IgD-negative memory B cell (primary cell): ENCODE data around the gene AP2S1. TPM values are rescaled to one million over a fixed set of nuclear protein-coding genes. Genes with fewer than 3 reads are reported as not detected.
"Not testable (repeated sequence)": the region's sequence is repeated elsewhere in the genome, so short reads cannot be mapped to it uniquely, and the experiment has no call there.

Experiments used
- H3K27ac Mint-ChIP-seq, 3 donors: one replicate each; pipeline ENCODE4 v1.8.0; 2020 to 2022; ENCODE audit warnings: mild to moderate bottlenecking in 3 of 3, mixed read lengths in 3 of 3, moderate library complexity in 1 of 3
- H3K27me3 Mint-ChIP-seq: one replicate; pipeline ENCODE4 v1.8.0; 2021; ENCODE audit warnings: mixed read lengths
- H3K36me3 Mint-ChIP-seq: one replicate; pipeline ENCODE4 v1.8.0; 2020; ENCODE audit warnings: mild to moderate bottlenecking, mixed read lengths
- H3K4me1 Mint-ChIP-seq, 3 donors: one replicate each; pipeline ENCODE4 v1.8.0; 2020 to 2022; ENCODE audit warnings: mixed read lengths in 3 of 3, mild to moderate bottlenecking in 1 of 3
- H3K4me3 Mint-ChIP-seq, 4 donors: one replicate each; pipeline ENCODE4 v1.8.0; 2020 to 2022; ENCODE audit warnings: mild to moderate bottlenecking in 4 of 4, mixed read lengths in 4 of 4, moderate library complexity in 3 of 4
- H3K9me3 Mint-ChIP-seq, 3 donors: one replicate each; pipeline ENCODE4 v1.8.0; 2020 to 2021; ENCODE audit warnings: mixed read lengths in 3 of 3, mild to moderate bottlenecking in 1 of 3
- polyA plus RNA-seq: library from polyadenylated mRNA; unstranded; fragments of 300-500 nt; fragmentation: Illumina TruSeq; gene quantifications from one replicate; pipeline ENCODE4 v1.2.3, GENCODE V29; 2021

AP2S1 gene
- polyA plus RNA-seq, 1 donor from 2014 or later: 76.8 TPM

- H3K27ac Mint-ChIP-seq: peak overlapping the region; percentile 89 to 93 (median 90)
- peaks cover 17 to 23% (median 21%) of the 10 kb centered on the region in 3 donors for H3K4me1 Mint-ChIP-seq
- H3K9me3 Mint-ChIP-seq: no peaks in the 10 kb centered on the region
- H3K36me3 Mint-ChIP-seq: no peaks in the 10 kb centered on the region
- H3K27me3 Mint-ChIP-seq: peaks cover 1% of the 10 kb centered on the region
- H3K4me3 Mint-ChIP-seq: peak overlapping the region; percentile 87 to 98 (median 94)
Observed at GRCh38 chr19:46860125-46860845, 9.6 kb upstream of the AP2S1 start.

GRCh38 chr19:46859637-46860124, 9.0 kb upstream of the AP2S1 start:
- no peaks in the 10 kb centered on the region for H3K9me3 Mint-ChIP-seq

GRCh38 chr19:46856062-46857022, 5.7 kb upstream of the AP2S1 start:
- Mint-ChIP-seq H3K36me3 (no peaks in the 10 kb centered on the region), H3K27ac (peak overlapping the region; percentile 74 to 86 (median 80))

More at GRCh38 chr19:46859637-46860124, 9.0 kb upstream of the AP2S1 start:
- H3K36me3 Mint-ChIP-seq: no peaks in the 10 kb centered on the region
- peaks cover 1% of the 10 kb centered on the region for H3K27me3 Mint-ChIP-seq
- peak overlapping the region; percentile 87 to 98 (median 94) for H3K4me3 Mint-ChIP-seq
- peaks cover 14 to 16% (median 15%) of the 10 kb centered on the region in 3 donors for H3K4me1 Mint-ChIP-seq
- peak overlapping the region; percentile 89 to 93 (median 90) for H3K27ac Mint-ChIP-seq

GRCh38 chr19:46854698-46855097, 4.1 kb upstream of the AP2S1 start:
- not testable (repeated sequence) for H3K27ac Mint-ChIP-seq, H3K9me3 Mint-ChIP-seq, H3K27me3 Mint-ChIP-seq, H3K36me3 Mint-ChIP-seq, H3K4me3 Mint-ChIP-seq
- peaks cover 15 to 20% (median 17%) of the 10 kb centered on the region in 3 donors for H3K4me1 Mint-ChIP-seq

More at GRCh38 chr19:46856062-46857022, 5.7 kb upstream of the AP2S1 start:
- H3K4me3 Mint-ChIP-seq: peak overlapping the region; percentile 69 to 88 (median 80)
- peaks cover 1% of the 10 kb centered on the region for H3K27me3 Mint-ChIP-seq
- peaks cover 12 to 14% (median 14%) of the 10 kb centered on the region in 3 donors for H3K4me1 Mint-ChIP-seq
- no peaks in the 10 kb centered on the region for H3K9me3 Mint-ChIP-seq

GRCh38 chr19:46852830-46853229, 2.2 kb upstream of the AP2S1 start:
- Mint-ChIP-seq H3K36me3 (no peaks in the 10 kb centered on the region), H3K4me3 (peak overlapping the region in 2 of 4 donors; percentile 36 to 37), H3K9me3 (no peaks in the 10 kb centered on the region), H3K27me3 (peaks cover 1% of the 10 kb centered on the region), H3K27ac (peak overlapping the region in 1 of 3 donors; percentile 50), H3K4me1 (peaks cover 15 to 20% (median 20%) of the 10 kb centered on the region in 3 donors)

GRCh38 chr19:46849610-46850009, 1.0 kb downstream of the AP2S1 start:
- H3K9me3 Mint-ChIP-seq: no peaks in the 10 kb centered on the region

GRCh38 chr19:46848389-46848788, 2.3 kb downstream of the AP2S1 start:
- Mint-ChIP-seq H3K27ac (peak overlapping the region in 1 of 3 donors; percentile 35), H3K4me1 (peaks cover 18 to 25% (median 22%) of the 10 kb centered on the region in 3 donors), H3K27me3 (no peaks in the 10 kb centered on the region), H3K4me3 (peak overlapping the region in 2 of 4 donors; percentile 28 to 73), H3K36me3 (peaks cover 4% of the 10 kb centered on the region), H3K9me3 (no peaks in the 10 kb centered on the region)

More at GRCh38 chr19:46849610-46850009, 1.0 kb downstream of the AP2S1 start:
- H3K36me3 Mint-ChIP-seq: no peaks in the 10 kb centered on the region
- H3K4me1 Mint-ChIP-seq: peaks cover 16 to 25% (median 22%) of the 10 kb centered on the region in 3 donors
- H3K27me3 Mint-ChIP-seq: no peaks in the 10 kb centered on the region
- peak overlapping the region; percentile 82 to 97 (median 90) for H3K4me3 Mint-ChIP-seq
- H3K27ac Mint-ChIP-seq: peak overlapping the region in 2 of 3 donors; percentile 28 to 67

GRCh38 chr19:46847528-46847927, 3.1 kb downstream of the AP2S1 start:
- Mint-ChIP-seq H3K27me3 (no peaks in the 10 kb centered on the region), H3K4me3 (peak overlapping the region in 3 of 4 donors; percentile 45 to 73 (median 69)), H3K4me1 (peaks cover 20 to 25% (median 22%) of the 10 kb centered on the region in 3 donors), H3K36me3 (peaks cover 6% of the 10 kb centered on the region), H3K9me3 (no peaks in the 10 kb centered on the region), H3K27ac (peak overlapping the region in 2 of 3 donors; percentile 35 to 92)

- Mint-ChIP-seq H3K4me1 (peaks cover 20 to 25% (median 22%) of the 10 kb centered on the region in 3 donors), H3K36me3 (peaks cover 6% of the 10 kb centered on the region), H3K27ac (peak overlapping the region in 2 of 3 donors; percentile 48 to 59), H3K9me3 (no peaks in the 10 kb centered on the region), H3K4me3 (peak overlapping the region; percentile 42 to 75 (median 70)), H3K27me3 (no peaks in the 10 kb centered on the region)
Observed at GRCh38 chr19:46845959-46846459, 4.6 kb downstream of the AP2S1 start.

GRCh38 chr19:46844067-46844489, 6.6 kb downstream of the AP2S1 start:
- H3K4me3 Mint-ChIP-seq: no peak overlapping the region
- no peaks in the 10 kb centered on the region for H3K9me3 Mint-ChIP-seq
- peaks cover 6% of the 10 kb centered on the region for H3K36me3 Mint-ChIP-seq
- no peaks in the 10 kb centered on the region for H3K27me3 Mint-ChIP-seq
- peaks cover 11 to 16% (median 14%) of the 10 kb centered on the region in 3 donors for H3K4me1 Mint-ChIP-seq
- H3K27ac Mint-ChIP-seq: no peak overlapping the region

- H3K36me3 Mint-ChIP-seq: peaks cover 8% of the 10 kb centered on the region
- H3K9me3 Mint-ChIP-seq: no peaks in the 10 kb centered on the region
- H3K27me3 Mint-ChIP-seq: no peaks in the 10 kb centered on the region
- peaks cover 9 to 16% (median 13%) of the 10 kb centered on the region in 3 donors for H3K4me1 Mint-ChIP-seq
- H3K27ac Mint-ChIP-seq: no peak overlapping the region
- no peak overlapping the region for H3K4me3 Mint-ChIP-seq
Observed at GRCh38 chr19:46842791-46843190, 7.9 kb downstream of the AP2S1 start.

GRCh38 chr19:46841458-46842083, 9.1 kb downstream of the AP2S1 start:
- no peak overlapping the region for H3K4me3 Mint-ChIP-seq
- no peak overlapping the region for H3K27ac Mint-ChIP-seq
- peaks cover 6 to 14% (median 7%) of the 10 kb centered on the region in 3 donors for H3K4me1 Mint-ChIP-seq
- H3K36me3 Mint-ChIP-seq: peaks cover 9% of the 10 kb centered on the region
- no peaks in the 10 kb centered on the region for H3K27me3 Mint-ChIP-seq
- no peaks in the 10 kb centered on the region for H3K9me3 Mint-ChIP-seq

GRCh38 chr19:46840498-46840942, 10.1 kb downstream of the AP2S1 start:
- Mint-ChIP-seq H3K36me3 (peaks cover 9% of the 10 kb centered on the region), H3K9me3 (no peaks in the 10 kb centered on the region), H3K27ac (peak overlapping the region in 2 of 3 donors; percentile 60 to 76), H3K4me1 (peaks cover under 1 to 9% (median under 1%) of the 10 kb centered on the region in 3 donors), H3K4me3 (no peak overlapping the region), H3K27me3 (no peaks in the 10 kb centered on the region)
